ENCODE results near the gene AP4E1.

DNA sequence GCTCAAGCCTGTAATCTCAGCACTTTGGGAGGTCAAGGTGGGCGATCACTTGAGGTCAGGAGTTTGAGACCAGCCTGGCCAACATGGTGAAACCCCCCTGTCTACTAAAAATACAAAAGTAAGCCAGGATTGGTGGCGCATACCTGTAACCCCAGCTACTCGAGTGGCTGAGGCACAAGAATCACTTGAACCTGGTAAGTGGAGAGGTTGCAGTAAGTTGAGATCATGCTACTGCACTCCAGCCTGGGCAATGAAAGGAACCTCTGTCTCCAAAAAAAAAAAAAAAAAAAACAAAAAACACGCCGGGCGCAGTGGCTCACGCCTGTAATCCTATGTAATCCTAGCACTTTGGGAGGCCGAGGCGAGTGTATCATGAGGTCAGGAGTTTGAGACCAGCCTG is 18.9 kb upstream of the AP4E1 start:
- TF ChIP-seq, protein P1, sequence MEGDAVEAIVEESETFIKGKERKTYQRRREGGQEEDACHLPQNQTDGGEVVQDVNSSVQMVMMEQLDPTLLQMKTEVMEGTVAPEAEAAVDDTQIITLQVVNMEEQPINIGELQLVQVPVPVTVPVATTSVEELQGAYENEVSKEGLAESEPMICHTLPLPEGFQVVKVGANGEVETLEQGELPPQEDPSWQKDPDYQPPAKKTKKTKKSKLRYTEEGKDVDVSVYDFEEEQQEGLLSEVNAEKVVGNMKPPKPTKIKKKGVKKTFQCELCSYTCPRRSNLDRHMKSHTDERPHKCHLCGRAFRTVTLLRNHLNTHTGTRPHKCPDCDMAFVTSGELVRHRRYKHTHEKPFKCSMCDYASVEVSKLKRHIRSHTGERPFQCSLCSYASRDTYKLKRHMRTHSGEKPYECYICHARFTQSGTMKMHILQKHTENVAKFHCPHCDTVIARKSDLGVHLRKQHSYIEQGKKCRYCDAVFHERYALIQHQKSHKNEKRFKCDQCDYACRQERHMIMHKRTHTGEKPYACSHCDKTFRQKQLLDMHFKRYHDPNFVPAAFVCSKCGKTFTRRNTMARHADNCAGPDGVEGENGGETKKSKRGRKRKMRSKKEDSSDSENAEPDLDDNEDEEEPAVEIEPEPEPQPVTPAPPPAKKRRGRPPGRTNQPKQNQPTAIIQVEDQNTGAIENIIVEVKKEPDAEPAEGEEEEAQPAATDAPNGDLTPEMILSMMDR (IDR thresholded peaks at IDR 0.05; ENCODE audit: low read length): no peak
- no peak for TF ChIP-seq EZH2phosphoT487 (IDR thresholded peaks at IDR 0.05; ENCODE audit: low read length)
- TF ChIP-seq EZH2 (optimal IDR thresholded peaks at IDR 0.05; ENCODE audit: low read depth, low read length): no peak

Measured in MM.1S (cell line).